Ishikawa (cell line): ENCODE results near the gene CLUH.

Source experiments
- CEBPB ChIP-seq: IDR thresholded peaks from 2 replicates; pipeline ENCODE4 v1.6.1; 2012
- CREB1 ChIP-seq: IDR thresholded peaks from 2 replicates; pipeline ENCODE4 v1.6.1; 2012; ENCODE audit warnings: low read depth
- EGR1 ChIP-seq: IDR thresholded peaks from 2 replicates; pipeline ENCODE4 v1.6.1; 2012
- EP300 ChIP-seq: IDR thresholded peaks from 2 replicates; pipeline ENCODE4 v1.6.1; 2012; ENCODE audit warnings: borderline replicate concordance
- FOXM1 ChIP-seq: IDR thresholded peaks from 2 replicates; pipeline ENCODE4 v1.6.1; 2012; ENCODE audit warnings: low read depth, borderline replicate concordance
- NFIC ChIP-seq: IDR thresholded peaks from 2 replicates; pipeline ENCODE4 v1.6.1; 2012
- RAD21 ChIP-seq: IDR thresholded peaks from 2 replicates; pipeline ENCODE4 v1.6.1; 2012; ENCODE audit warnings: low read depth
- TAF1 ChIP-seq: IDR thresholded peaks from 2 replicates; pipeline ENCODE4 v1.6.1; 2012; ENCODE audit warnings: low read depth, mild to moderate bottlenecking
- TCF12 ChIP-seq: IDR thresholded peaks from 2 replicates; pipeline ENCODE4 v1.6.1; 2012; ENCODE audit warnings: low read depth
- TEAD4 ChIP-seq: IDR thresholded peaks from 2 replicates; pipeline ENCODE4 v1.6.1; 2012
- YY1 ChIP-seq: IDR thresholded peaks from 2 replicates; pipeline ENCODE4 v1.6.1; 2012; ENCODE audit warnings: low read depth
- ZBTB7A ChIP-seq: IDR thresholded peaks from 2 replicates; pipeline ENCODE4 v1.6.1; 2012; ENCODE audit warnings: low read depth
- TF ChIP-seq, protein P1 (sequence below): IDR thresholded peaks from 2 replicates; pipeline ENCODE4 v1.6.1; 2012; ENCODE audit warnings: low read depth, mild to moderate bottlenecking
- TF ChIP-seq, protein P2 (sequence below): IDR thresholded peaks from 2 replicates; pipeline ENCODE4 v1.6.1; 2012
- TF ChIP-seq, protein P3 (sequence below): IDR thresholded peaks from 2 replicates; pipeline ENCODE4 v1.6.1; 2012

The CLUH gene

DNA sequence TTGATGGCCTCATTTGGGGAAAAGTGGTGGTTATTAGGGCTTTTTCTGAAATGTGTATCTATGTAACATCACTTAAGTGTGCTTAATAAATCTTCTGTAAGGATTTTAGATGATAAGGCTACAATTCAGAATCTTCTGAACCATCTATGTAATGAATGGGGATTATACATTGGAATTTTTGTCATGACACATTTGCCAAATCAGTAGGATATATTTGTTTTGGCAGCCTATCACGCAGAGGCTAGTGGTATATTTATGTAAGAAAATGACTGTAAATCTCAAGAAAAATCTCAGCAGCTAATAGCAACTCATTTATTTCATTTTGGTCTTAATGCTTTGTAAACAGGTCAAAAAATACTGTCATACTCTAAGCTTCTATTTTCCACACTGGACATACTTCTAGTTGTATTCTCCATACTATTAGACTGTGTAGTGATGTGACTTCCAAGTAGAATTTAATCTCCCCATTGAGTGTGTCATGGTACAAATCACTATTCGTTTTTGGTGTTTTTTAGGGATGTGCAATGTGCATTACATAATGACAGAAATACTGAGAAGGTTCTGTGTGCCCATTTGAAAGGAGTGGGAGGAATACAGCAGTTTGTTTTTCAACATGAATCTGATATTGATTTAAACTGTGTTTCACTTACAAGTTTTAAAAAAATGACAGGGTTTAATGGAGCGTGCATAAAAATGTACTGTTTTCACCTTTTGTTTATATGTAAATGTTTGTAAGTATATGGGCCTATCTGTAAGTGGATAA is 29.2 kb downstream of the CLUH start:
- TF ChIP-seq TCF12 = no peak
- no peak for TF ChIP-seq CREB1
- TF ChIP-seq ZBTB7A = no peak
- TF ChIP-seq EP300 = no peak
- no peak for TF ChIP-seq YY1
- TF ChIP-seq FOXM1 = no peak
- TF ChIP-seq NFIC = no peak
- TF ChIP-seq RAD21 = no peak

DNA sequence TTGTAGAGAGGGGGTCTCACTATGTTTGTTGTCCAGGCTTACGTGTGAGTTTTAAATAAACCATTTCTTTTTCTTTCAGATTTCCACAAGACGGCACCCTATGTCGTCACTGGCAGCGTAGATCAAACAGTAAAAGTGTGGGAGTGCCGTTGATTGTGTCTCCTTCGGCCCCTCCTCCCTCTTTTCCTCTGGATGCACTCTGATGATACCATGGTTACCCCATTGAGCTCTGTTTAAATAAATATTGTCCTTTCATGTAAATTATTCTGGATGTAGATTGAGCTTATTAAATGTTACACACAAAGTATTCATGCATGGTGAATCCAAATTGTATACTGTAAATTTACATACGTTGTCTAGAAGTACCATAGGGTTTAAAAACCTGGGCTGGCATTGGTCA is 29.9 kb downstream of the CLUH start:
- TF ChIP-seq NFIC (no peak), EP300 (no peak), FOXM1 (no peak)
- TF ChIP-seq, protein P1, sequence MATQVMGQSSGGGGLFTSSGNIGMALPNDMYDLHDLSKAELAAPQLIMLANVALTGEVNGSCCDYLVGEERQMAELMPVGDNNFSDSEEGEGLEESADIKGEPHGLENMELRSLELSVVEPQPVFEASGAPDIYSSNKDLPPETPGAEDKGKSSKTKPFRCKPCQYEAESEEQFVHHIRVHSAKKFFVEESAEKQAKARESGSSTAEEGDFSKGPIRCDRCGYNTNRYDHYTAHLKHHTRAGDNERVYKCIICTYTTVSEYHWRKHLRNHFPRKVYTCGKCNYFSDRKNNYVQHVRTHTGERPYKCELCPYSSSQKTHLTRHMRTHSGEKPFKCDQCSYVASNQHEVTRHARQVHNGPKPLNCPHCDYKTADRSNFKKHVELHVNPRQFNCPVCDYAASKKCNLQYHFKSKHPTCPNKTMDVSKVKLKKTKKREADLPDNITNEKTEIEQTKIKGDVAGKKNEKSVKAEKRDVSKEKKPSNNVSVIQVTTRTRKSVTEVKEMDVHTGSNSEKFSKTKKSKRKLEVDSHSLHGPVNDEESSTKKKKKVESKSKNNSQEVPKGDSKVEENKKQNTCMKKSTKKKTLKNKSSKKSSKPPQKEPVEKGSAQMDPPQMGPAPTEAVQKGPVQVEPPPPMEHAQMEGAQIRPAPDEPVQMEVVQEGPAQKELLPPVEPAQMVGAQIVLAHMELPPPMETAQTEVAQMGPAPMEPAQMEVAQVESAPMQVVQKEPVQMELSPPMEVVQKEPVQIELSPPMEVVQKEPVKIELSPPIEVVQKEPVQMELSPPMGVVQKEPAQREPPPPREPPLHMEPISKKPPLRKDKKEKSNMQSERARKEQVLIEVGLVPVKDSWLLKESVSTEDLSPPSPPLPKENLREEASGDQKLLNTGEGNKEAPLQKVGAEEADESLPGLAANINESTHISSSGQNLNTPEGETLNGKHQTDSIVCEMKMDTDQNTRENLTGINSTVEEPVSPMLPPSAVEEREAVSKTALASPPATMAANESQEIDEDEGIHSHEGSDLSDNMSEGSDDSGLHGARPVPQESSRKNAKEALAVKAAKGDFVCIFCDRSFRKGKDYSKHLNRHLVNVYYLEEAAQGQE = no peak

DNA sequence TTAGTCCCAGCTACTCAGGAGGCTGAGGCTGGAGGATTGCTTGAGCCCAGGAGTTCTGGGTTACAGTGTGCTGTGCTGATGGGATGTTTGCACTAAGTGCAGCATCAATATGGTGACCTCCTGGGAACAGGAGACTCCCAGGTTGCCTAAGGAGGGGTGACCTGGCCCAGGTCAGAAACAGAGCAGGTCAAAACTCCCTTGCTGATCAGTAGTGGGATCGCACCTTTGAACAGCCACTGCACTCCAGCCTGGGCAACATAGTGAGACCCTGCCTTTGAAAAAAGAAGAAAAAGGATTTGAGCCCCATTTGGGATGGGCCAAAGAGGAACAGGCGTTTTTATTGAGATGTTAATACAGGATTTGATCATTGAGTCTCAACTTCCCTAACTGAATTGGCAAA is 30.6 kb downstream of the CLUH start:
- TF ChIP-seq EP300 (no peak), CREB1 (no peak), RAD21 (no peak), EGR1 (no peak), FOXM1 (no peak), TAF1 (no peak), YY1 (no peak), CEBPB (no peak), TEAD4 (no peak), TCF12 (no peak), ZBTB7A (no peak), NFIC (no peak)
- TF ChIP-seq, protein P1 = no peak
- TF ChIP-seq, protein P2, sequence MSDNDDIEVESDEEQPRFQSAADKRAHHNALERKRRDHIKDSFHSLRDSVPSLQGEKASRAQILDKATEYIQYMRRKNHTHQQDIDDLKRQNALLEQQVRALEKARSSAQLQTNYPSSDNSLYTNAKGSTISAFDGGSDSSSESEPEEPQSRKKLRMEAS = no peak
- TF ChIP-seq, protein P3, sequence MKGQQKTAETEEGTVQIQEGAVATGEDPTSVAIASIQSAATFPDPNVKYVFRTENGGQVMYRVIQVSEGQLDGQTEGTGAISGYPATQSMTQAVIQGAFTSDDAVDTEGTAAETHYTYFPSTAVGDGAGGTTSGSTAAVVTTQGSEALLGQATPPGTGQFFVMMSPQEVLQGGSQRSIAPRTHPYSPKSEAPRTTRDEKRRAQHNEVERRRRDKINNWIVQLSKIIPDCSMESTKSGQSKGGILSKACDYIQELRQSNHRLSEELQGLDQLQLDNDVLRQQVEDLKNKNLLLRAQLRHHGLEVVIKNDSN = no peak

DNA sequence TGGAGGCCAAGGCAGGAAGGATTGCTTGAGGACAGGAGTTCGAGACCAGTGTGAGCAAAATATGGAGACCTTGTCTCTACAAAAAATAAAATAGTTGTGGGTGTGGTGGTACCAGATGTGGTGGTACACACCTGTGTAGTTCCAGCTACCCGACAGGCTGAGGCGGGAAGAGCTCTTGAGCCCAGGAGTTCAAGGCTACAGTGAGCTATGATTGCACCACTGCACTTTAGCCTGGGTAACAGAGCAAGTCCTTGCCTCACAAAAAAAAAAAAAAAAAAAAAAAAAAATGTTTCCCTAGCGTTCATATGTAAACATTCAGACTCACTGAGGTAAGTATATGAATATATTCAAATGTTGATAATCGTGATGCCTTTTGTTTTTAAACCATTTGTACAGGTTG is 39.5 kb downstream of the CLUH start:
- TF ChIP-seq EP300 = no peak
- TF ChIP-seq RAD21 = no peak
- TF ChIP-seq, protein P2 = no peak
- TF ChIP-seq NFIC = no peak
- TF ChIP-seq FOXM1 = no peak
- TF ChIP-seq, protein P3 = no peak
- no peak for TF ChIP-seq TEAD4
- no peak for TF ChIP-seq CREB1
- no peak for TF ChIP-seq TCF12
- TF ChIP-seq, protein P1 = no peak
- no peak for TF ChIP-seq CEBPB
- no peak for TF ChIP-seq TAF1
- TF ChIP-seq ZBTB7A = no peak
- TF ChIP-seq YY1 = no peak
- TF ChIP-seq EGR1 = no peak

- TF ChIP-seq, protein P3 = peak; percentile 36; the same call in 1 of the 2 replicates
- peak; percentile 32; the same call in 1 of the 2 replicates for TF ChIP-seq TEAD4
Observed at GRCh38 chr17:2659337-2659736, 52.2 kb downstream of the CLUH start.
